HG02970 (cell line): ENCODE measurements around the gene CEND1.

ENCODE experiments used
- ATAC-seq: cut with Tn5 transposase; IDR thresholded peaks from one replicate; pipeline ENCODE4 v1.9.1; 2021; ENCODE audit warnings: mild to moderate bottlenecking, moderate library complexity, moderate number of reproducible peaks; ENCODE audit not compliant: unreplicated experiment, low FRiP score

Gene CEND1

DNA sequence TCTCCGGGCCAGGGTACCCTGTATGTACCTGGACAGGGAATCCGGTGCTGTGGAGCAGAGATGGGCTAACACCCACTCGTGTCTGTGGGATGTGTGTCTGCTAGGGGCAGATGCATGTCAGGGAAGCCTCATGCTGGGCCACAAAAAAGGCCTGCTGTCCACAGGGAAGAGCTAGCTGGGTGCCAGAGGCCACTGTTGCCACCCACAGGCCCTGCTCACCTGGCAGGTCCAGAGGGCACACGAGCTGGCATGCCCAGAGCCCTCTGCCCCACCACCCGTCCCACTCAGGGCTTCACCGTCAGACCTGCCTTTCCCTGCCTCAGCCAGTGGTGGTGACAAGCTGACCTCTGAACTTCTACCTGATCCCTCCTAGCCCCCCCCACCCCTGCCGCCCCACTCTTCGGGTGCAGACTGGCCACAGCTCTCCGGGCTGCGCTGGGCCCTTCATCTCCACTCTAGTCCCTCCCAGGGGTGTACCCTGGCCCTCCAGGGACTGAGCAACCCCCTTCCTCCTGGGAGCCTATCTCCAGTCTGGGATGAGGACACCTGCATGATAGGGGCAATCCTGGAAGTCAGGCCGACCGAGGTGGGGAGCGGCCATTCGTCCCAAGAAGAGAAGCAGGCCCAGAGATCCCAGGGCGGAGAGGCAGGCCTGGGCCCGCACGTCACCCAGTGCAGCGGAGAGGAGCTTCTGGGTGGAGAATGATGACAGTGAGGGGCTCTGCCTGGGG, 6.8 kb upstream of the CEND1 start:
- no peak for ATAC-seq

DNA sequence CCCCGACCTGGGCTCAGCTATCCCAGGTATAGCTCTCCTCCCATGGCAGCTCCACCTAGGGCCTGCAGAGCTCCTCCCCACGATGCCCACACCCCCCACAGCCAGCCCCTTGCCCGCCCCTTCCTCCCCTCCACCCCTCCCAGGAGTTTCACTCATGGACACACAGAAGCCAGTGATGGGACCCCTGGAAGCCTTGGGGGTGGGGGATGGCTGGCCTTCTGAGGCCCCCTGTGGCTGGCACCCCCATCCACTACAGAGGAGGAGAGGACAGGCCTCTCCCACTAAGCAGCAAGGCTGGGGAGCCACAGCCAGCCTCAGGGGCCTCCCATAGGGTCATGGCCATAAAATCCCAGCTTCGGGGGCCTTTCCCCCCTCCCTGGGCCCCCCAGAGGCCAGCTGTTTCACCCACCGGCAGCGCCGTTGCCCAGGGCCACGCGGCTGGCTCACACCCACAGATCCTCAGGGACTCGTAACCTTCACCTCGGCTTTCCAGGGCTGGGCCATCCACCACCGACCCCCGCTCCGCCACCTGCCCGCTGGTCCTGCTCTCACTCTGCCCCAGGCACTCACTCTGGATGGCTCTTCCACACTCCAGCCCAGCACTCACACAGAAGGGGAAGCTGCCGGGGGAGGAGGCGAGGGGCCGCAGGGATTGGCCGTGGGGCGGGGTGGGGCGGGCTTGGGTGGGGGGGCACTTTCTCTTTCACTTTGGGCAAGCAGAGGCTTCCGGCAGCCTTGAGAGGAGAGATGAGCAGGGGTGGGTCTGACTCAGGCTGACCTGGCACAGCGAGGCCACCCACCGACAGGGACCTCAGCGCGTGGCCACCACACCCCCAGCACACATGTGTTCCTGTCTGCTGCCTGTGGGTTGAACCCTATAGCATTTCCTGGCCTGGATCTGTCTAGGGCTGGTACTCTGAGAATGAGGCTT, 6.0 kb upstream of the CEND1 start:
- no peak for ATAC-seq

DNA sequence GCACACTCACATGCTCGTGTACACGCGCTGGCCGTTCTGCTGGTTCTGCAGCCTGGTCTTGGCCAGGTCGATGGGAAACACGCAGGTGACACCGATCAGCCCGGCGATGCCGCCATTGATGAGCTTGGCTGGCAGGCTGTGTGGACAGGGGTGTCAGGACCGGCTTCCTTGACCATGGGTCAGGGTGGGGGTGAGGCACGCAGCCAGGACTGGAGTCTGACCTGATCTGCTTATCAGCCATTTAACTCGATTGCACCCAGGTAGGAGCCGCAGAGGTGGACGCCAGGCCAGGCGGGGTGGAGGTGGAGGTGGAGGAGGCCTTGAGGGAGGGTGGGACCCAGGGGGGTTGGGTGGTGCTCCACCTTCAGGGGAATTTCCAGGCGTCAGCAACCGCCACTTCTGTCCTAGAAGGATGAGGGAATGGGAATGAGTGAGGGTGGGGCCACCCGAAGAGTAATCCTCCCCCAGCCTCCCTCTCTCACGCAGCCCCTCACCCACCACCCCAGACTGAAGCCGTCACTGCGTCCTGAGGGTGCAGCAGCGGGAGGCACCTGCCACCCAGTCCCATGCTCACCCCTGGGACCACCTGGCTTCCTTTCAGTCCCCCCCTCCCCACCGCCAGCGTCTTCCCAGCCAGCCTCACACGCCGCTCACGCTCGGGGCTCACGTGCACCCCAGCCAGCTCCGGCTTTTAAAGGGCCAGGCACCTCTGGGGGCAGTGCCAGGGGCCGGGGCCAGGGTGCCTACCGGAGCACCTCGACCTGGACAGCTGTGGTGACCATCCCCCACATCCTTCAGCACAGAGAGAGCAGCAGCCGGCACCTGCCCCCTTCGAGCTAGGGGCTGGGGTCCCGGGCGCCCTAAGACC, 5.1 kb upstream of the CEND1 start:
- no peak for ATAC-seq

DNA sequence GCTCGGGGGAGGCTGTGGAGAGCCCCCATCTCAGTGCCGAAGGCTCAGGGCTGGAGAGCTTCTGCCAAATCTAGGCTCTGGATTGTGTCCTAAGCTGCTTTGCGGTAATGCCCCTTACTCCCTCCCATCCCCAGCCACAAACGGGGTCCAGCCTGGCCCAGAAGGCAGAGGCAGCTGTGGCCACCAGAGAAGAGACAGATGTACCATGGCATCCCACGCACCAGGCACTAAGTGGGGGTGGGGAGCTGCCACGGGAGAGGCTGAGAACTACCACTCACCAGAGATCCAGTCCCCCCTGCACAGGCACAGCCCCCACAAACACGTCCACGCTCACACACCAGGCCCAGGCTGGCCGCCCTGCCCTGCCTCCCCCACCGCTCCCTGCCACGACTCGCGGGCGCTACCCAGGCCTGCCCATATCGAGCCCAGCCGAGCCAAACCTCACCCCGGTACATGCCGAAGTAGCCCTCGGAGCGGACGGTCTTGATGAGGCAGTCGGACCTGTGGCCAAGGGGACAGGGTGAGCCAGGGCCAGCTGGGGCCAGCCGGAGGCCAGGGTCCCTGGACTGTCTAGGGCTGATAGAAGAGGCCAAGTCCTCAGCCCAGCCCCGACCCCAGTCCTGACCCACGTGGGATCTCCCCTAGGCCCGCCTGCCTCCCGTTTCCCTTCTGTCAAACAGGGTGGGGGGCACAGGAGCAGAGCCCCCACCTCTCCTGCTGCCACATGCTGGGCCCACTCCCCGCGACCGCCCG, 4.3 kb upstream of the CEND1 start:
- ATAC-seq, result no peak

DNA sequence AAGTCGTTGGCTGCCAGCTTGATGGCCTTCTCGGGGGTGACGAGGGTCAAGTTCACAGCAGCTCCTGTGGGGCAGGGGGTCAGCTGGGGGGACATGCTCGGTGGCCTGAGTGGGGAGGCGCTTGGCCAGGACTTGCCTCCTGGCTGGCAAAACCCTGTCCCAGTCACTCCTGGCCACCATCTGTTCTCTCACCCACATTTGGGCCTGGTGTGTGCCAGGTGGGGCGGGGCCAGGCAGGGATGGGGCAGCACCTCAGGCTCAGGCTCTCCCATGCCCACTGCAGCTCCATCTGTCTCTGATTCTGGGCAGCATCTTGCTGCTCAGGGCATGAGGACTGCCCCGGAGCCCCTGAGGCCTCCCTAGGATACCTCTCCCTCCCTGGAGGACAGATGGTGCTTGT, 3.7 kb upstream of the CEND1 start:
- no peak for ATAC-seq

DNA sequence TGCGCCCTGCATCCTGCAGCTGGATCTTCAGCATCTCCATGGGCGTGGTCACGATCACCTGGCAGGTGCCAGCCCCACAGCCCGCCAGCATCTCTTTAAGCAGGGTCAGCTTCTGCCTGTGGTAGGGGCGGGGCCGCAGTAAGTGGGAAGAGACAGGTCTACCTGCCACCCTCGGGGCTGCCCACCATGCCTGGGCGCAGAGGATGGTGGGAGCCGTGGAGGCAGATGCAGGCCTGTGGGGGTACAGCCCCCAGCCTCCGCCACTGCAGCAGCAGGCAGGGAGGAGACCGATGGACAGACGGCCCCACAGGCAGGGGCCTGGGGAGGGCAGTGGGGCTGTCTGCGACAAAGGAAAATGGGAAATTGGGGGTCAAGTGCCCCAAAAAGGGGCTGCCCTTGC, 3.0 kb upstream of the CEND1 start:
- ATAC-seq, result no peak

DNA sequence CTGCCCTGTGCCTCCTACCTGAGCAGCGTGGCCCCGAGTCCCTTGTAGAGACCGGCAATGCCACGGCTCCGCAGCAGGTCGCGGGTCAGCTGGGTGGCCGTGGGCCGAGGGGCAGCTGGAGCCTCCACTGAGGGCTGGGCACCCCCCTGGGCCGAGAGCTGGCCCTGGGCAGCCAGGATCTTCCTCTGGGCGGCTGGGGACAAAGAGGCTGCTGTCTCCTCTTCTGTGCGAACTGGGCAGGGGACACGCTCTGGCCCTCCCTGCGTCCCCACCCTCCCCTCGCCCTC, 2.6 kb upstream of the CEND1 start:
- ATAC-seq, result no peak

DNA sequence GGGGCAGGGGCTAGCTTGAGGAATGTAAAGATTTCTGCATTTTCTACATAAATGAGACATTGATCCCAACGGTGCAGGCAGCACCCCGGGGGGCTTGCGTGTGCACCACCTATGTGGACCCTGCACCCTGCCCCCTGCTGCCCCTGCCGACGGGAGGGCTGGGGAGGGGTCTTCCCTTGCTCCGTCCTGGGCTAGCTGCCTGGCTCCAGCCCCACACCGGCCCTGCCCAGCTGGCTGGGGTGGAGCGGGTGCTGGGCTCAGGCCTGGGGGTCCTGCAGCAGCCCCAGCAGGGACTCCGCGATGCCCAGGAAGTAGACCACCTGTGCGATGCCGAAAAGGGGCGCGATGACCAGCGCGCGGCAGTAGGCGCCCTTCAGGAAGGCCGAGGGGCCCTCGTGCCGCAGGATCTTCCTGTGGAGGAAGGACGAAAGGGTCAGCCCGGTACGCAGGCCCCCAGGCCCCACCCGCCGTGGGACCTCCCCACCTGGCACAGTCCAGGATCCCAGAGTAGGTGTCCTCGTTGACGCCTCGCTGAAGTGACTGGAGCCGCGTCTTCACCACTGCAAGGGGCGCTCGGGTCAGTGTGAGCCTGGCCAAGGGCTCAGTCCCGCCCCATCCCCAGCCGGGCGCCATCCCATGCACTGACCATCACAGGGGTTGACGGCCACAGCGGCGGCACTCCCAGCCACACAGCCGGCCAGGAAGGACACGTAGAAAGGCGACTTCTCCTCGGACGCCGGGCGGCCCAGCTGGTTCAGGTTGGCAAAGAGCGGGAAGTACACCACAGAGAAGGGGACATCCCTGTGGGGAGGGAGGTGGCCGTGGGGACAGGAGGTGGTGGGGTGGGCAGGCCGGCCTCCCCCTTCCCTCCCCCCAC, 2.0 kb upstream of the CEND1 start:
- ATAC-seq, result no peak

DNA sequence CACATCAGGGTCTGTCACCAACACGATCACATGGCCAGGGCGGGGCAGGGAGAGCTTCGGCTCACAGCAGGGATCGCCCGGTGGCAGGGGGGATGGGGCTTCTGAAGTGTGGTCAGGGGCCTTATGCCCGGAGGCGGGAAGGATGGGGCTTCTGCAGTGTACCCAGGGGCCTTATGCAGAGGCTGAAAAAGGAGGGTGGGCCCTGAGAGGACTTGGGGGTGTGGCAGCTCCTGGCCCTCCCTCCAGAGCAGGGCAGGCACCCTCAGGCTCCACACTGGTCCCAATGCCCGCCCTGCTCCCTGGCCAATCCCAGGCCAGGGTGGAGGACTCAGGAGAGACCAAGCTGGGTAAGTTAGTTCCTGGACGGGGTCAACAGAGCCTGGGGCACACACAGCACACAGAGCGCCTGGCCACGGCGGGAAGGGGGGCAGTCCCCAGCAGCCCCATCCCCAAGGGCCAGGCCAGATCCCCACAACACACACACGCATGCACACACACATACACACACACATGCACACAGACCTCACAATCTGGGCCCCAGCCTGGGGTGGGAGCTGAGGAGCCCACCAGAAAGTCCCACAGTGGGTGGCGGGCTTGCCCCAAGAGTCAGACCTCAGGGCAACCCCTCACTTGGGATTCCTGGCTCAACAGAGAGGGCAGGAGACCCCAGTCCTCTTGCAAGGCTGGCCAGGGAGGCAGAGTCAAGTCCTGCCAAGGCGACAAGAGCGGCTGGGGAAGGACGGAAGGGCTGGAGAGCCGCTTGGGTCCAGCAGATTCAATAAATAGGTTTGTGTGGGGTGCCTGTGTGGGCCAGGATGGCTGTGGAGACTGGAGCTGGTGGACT, 1.1 kb upstream of the CEND1 start:
- no peak for ATAC-seq

DNA sequence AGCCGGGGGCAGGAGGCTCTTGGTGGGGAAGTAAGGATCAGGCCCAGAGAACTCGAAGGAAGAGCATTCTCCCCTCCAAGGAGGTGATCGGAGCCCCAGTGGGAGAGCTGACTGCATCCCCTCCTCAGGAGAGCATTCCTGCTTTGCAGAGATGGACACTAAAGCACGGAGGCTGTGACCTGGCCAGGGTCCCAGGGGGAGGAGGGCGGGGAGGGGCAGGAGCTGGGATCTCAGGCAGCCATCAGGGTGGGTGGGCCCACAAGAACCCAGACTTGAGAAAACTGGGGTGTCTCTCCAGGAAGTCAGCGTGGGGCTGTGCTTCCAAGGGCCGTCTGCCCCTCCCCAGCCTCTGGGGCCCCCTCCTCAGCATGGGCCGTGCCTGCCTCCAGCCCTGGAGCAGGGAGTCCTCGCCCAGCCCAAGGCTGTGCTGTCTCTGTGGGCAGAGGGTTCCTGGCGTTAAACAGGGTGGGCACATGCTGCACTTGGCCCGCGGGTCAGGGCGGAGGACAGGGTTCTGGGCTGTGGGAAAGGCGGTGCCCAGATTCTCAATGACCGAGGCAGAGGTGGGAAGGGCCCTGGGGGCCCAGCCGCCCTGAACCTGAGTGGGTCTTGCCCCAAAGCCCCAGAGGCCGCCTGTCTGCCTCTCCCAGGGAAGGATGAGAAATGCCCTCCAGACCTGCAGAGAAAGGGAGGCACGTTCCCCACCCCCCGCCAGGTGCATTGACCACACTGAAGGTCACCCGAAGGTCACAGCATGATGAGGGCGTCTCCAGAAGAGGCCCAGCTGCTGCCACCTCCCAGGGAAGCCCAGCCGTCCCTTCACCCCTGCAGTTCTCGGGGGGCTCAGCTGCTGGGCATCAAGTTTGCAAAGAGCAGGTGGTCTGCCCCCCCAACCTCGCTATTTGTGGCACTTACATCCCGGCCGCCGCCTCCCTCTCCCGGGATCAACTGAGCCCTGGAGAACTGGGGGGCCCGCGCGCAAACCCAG, 643 bp downstream of the CEND1 start:
- no peak for ATAC-seq

DNA sequence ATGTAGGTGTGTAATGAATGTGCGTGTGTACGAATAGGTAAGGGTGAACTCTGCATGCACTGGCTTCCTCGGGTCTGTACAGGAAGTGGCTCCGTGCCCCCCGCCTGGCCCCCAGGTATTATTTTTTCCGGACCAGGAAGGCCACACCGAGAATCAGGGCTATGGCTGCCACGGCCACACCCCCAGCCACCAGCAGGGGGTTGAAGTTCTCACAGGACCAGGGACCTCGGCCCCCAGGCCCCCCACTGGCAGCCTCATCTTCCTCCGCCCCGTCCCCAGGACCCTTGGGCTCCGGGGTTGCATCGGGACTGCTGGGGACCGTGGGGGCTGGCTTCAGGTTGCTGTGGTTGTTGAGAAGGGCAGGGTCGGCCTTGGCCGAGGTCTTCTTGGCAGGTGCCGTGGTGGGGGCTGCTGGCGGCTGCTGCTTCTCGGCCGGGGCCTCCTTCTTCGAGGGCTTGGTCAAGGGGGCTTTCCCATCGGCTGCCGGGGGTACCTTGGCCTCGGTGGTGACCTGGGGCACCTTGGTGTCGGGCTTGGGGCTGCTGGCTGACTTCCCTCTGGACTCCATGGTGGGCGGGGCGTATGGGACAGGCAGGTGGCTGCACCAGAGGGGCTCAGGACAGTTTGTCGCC, 1.8 kb downstream of the CEND1 start:
- no peak for ATAC-seq

DNA sequence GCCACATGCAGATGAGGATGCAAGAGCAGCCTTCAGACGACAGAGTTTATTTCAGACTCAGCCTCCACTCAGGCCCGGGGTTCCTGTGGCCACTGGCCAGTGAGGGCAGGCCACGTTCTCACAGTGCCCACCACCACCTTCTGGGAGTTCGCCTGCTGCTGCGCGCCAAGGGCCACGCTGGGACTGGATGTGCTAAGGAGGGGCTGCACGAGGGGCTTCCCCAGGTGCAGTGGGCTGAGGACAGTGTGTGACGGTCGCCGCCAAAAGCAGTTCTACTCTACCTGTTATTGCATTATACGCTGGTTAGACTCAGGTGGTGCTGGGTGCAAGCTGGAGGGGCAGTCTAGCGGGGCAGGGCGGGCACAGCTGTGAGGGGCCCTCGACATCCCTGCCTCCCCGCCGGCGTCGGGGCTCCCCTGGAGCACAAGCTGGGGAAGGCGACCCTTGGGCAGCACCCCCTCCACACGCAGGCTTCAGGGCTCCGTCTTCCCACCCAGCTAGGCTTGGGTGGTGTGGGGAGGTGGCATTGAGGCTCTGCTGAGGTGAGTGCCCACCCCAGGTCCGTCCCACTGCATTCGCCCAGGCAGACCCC, 2.7 kb downstream of the CEND1 start:
- no peak for ATAC-seq

DNA sequence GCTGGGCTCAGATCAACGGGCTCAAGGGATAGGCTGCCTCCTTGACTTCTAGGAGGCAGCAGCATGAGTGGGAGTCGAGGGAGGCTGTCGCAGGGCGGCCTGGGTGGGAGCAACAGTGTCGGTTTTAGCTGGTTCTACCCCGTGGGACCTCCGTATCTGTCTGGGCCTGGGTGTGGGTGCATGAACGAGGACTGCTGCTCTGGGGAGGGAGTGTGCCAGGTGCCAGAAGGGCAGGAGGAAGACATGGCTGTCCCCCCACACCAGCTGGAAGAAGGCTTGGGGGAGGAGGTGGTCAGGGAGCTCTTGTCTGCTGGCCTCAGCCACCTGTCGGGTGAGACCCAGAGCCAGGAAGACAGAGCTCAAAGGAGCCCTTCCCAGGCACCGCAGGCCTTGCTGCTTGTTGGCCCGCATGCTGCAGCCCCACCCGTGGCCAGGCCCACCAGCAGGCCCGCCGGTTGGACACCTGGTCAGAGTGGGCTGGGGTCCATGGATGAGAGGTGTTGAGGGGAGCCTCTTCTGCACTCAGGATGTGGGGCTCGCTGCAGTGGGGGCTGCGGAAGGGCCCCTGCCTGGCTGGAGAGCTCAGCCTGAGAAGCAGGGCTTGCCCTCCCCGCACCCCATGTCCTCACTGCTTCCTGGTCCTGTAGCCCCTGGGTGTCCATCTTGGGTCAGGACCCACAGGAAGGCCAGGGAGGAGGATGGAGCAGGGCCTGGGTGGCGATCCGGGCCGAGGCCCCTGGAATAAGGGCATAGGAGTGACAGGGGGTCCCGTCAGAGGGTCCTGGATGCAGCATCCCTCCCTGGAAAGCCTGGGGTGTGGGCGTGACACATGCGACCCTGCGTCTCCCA, 3.4 kb downstream of the CEND1 start:
- ATAC-seq, result no peak

DNA sequence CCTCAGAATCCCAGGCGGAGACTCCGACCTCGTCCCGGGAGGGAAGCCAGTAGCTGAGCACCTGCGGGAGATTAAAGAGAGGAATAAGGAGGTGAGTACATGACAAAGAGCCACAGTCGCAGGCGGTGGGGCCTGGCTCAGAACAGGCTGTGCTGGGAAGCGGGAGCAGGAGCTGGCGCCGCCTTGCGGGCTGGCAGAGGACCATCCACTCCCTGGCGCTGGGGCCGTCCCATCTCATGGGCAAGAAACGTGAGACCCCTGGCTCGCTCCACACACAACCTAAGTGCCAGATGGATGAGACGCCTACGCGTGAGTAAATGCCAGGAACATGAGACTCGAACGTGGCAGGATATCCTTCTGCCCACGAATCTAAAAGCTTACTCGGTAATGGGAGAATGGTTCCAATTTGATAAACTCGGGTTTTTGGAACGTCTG, 6.3 kb downstream of the CEND1 start:
- ATAC-seq, result no peak
